ENCODE data around the gene CYTH3. TPM values are rescaled to one million over a fixed set of nuclear protein-coding genes. Genes with fewer than 3 reads are reported as not detected.

The CYTH3 gene
- total RNA-seq, 3 donors from 2014 or later (not counting 1 experiment from before 2014, with no cell fraction given): 7.7 to 42.6 (median 13.6) TPM

- whole genome bisulfite sequencing (ENCODE audit: insufficient coverage): 92% methylated on average over 2 of the region's 2 CpGs
- no peak overlapping the region for H3K4me3 Mint-ChIP-seq
- H3K36me3 Mint-ChIP-seq: no peaks in the 10 kb centered on the region
Observed at GRCh38 chr7:6136475-6136874, 135.9 kb downstream of the CYTH3 start.

DNA sequence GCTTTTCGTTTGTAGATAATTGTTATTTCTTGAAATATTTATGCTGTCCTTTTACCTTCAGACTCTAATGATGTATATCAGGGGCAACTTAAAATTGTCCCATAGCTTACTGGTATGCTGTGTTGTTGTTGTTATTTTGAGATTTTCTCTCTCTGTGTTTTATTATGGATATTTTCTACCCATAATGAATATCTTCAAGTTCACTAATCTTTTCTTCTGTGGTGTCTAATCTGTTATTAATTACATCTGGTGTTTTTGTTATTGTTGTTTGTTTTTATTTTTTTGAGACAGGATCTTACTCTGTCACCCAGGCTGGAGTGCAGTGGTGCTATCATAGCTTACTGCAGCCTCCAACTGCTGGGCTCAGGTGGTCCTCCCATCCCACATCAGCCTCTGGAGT, 139.2 kb downstream of the CYTH3 start:
- intact Hi-C loops (cut with micrococcal nuclease): no loop called here
- ATAC-seq (no peak), DNase-seq (no peak)
- Histone ChIP-seq H3K27ac (ENCODE audit: low read length) (no peak overlapping the region), H3K9me3 (ENCODE audit: control insufficient read depth, insufficient read depth, low read length) (no peaks in the 10 kb centered on the region), H3K36me3 (ENCODE audit: control insufficient read depth, insufficient read depth, low read length) (peaks cover 15% of the 10 kb centered on the region), H3K4me1 (ENCODE audit: control insufficient read depth, insufficient read depth, low read length) (no peaks in the 10 kb centered on the region), H3K27me3 (ENCODE audit: control insufficient read depth, insufficient read depth, low read length) (no peaks in the 10 kb centered on the region), H3K4me3 (ENCODE audit: low read length) (no peak overlapping the region)
- no peaks in the 10 kb centered on the region for H3K9me3 Mint-ChIP-seq
- H3K36me3 Mint-ChIP-seq: no peaks in the 10 kb centered on the region
- TF ChIP-seq CTCF (IDR thresholded peaks at IDR 0.05): no peak
- no peaks in the 10 kb centered on the region for H3K27me3 Mint-ChIP-seq (ENCODE audit: low read depth in 2 of 2)
- H3K27ac Mint-ChIP-seq: no peak overlapping the region
- WGBS (ENCODE audit: insufficient coverage): no CpG with 5 or more reads among the region's 1 CpG
- H3K4me3 Mint-ChIP-seq: no peak overlapping the region
- peaks cover 6 to 7% of the 10 kb centered on the region in 2 donors for H3K4me1 Mint-ChIP-seq

More at GRCh38 chr7:6136475-6136874, 135.9 kb downstream of the CYTH3 start:
- no peak overlapping the region for H3K4me3 ChIP-seq (ENCODE audit: low read length)
- no peaks in the 10 kb centered on the region for H3K9me3 Mint-ChIP-seq
- H3K27me3 ChIP-seq (ENCODE audit: control insufficient read depth, insufficient read depth, low read length): no peaks in the 10 kb centered on the region
- H3K27ac Mint-ChIP-seq: no peak overlapping the region
- H3K36me3 ChIP-seq (ENCODE audit: control insufficient read depth, insufficient read depth, low read length): peaks cover 25% of the 10 kb centered on the region
- DNase-seq (no peak), ATAC-seq (no peak)
- no peak for TF ChIP-seq CTCF (IDR thresholded peaks at IDR 0.05)
- H3K4me1 Mint-ChIP-seq: peaks cover 0 to 6% of the 10 kb centered on the region in 2 donors
- no peaks in the 10 kb centered on the region for H3K9me3 ChIP-seq (ENCODE audit: control insufficient read depth, insufficient read depth, low read length)
- H3K4me1 ChIP-seq (ENCODE audit: control insufficient read depth, insufficient read depth, low read length): no peaks in the 10 kb centered on the region
- intact Hi-C loops (cut with micrococcal nuclease): no loop called here
- no peaks in the 10 kb centered on the region for H3K27me3 Mint-ChIP-seq (ENCODE audit: low read depth in 2 of 2)
- no peak overlapping the region for H3K27ac ChIP-seq (ENCODE audit: low read length)

GRCh38 chr7:6130007-6130587, 142.3 kb downstream of the CYTH3 start:
- Histone ChIP-seq H3K4me3 (ENCODE audit: low read length) (no peak overlapping the region), H3K9me3 (ENCODE audit: control insufficient read depth, insufficient read depth, low read length) (no peaks in the 10 kb centered on the region), H3K4me1 (ENCODE audit: control insufficient read depth, insufficient read depth, low read length) (no peaks in the 10 kb centered on the region), H3K27me3 (ENCODE audit: control insufficient read depth, insufficient read depth, low read length) (no peaks in the 10 kb centered on the region), H3K36me3 (ENCODE audit: control insufficient read depth, insufficient read depth, low read length) (peaks cover 17% of the 10 kb centered on the region), H3K27ac (ENCODE audit: low read length) (no peak overlapping the region)
- DNase-seq (no peak), ATAC-seq (no peak)
- H3K4me3 Mint-ChIP-seq: no peak overlapping the region
- H3K27ac Mint-ChIP-seq: no peak overlapping the region
- no peaks in the 10 kb centered on the region for H3K9me3 Mint-ChIP-seq
- no peaks in the 10 kb centered on the region for H3K36me3 Mint-ChIP-seq
- peaks cover 7 to 18% of the 10 kb centered on the region in 2 donors for H3K4me1 Mint-ChIP-seq
- no peaks in the 10 kb centered on the region for H3K27me3 Mint-ChIP-seq (ENCODE audit: low read depth in 2 of 2)
- no peak for TF ChIP-seq CTCF (IDR thresholded peaks at IDR 0.05)
- 95% methylated on average over 10 of the region's 10 CpGs for WGBS (ENCODE audit: insufficient coverage)
- intact Hi-C loops (cut with micrococcal nuclease): no loop called here

DNA sequence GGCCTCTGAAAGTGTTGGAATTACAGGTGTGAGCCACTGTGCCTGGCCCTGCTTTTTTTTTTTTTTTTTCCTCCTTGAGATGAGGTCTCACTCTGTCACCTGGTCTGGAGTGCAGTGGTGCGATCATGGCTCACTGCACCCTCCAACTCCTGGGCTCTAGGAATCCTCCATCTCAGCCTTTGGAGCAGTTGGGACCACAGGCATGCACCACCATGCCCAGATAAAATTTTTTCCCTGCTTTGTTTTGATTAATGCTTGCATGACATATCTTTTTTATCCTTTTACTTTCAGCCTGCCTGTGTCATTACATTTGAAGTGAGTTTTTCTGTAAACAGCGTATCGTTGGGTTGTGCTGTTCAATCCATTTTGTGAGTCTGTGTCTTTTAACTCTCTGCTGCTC, 144.2 kb downstream of the CYTH3 start:
- WGBS (ENCODE audit: insufficient coverage): 94% methylated on average over 3 of the region's 3 CpGs
- H3K4me3 Mint-ChIP-seq: no peak overlapping the region
- peaks cover 7 to 12% of the 10 kb centered on the region in 2 donors for H3K4me1 Mint-ChIP-seq
- no peak for ATAC-seq
- TF ChIP-seq CTCF (IDR thresholded peaks at IDR 0.05): no peak
- H3K36me3 Mint-ChIP-seq: no peaks in the 10 kb centered on the region
- peaks cover 20% of the 10 kb centered on the region for H3K36me3 ChIP-seq (ENCODE audit: control insufficient read depth, insufficient read depth, low read length)
- no peak overlapping the region for H3K4me3 ChIP-seq (ENCODE audit: low read length)
- no peaks in the 10 kb centered on the region for H3K9me3 Mint-ChIP-seq
- H3K27me3 ChIP-seq (ENCODE audit: control insufficient read depth, insufficient read depth, low read length): no peaks in the 10 kb centered on the region
- intact Hi-C loops (cut with micrococcal nuclease): no loop called here
- no peak overlapping the region for H3K27ac Mint-ChIP-seq
- no peaks in the 10 kb centered on the region for H3K9me3 ChIP-seq (ENCODE audit: control insufficient read depth, insufficient read depth, low read length)
- H3K27ac ChIP-seq (ENCODE audit: low read length): no peak overlapping the region
- DNase-seq: no peak
- H3K4me1 ChIP-seq (ENCODE audit: control insufficient read depth, insufficient read depth, low read length): no peaks in the 10 kb centered on the region
- no peaks in the 10 kb centered on the region for H3K27me3 Mint-ChIP-seq (ENCODE audit: low read depth in 2 of 2)
